ENCODE results near the gene TTC7B.

- TF ChIP-seq CTCF (IDR thresholded peaks at IDR 0.05): no peak
- no peak for TF ChIP-seq POLR2A (IDR thresholded peaks at IDR 0.05)
Observed at GRCh38 chr14:90814806-90815571, 1.2 kb downstream of the TTC7B start.

All from esophagus squamous epithelium (tissue), 4 donors.